NT2/D1 (cell line): ENCODE data around the gene CEP112.

ENCODE experiments used
- SUZ12 ChIP-seq: IDR thresholded peaks from 2 replicates; pipeline ENCODE4 v1.6.1; 2011; ENCODE audit not compliant: insufficient read length, insufficient read depth; ENCODE audit errors: extremely low read depth
- YY1 ChIP-seq: IDR thresholded peaks from 2 replicates; pipeline ENCODE4 v1.6.1; 2011; ENCODE audit not compliant: insufficient read length, insufficient read depth

GRCh38 chr17:65741710-65742109 is 450.2 kb downstream of the CEP112 start:
- TF ChIP-seq YY1 (no peak), SUZ12 (no peak)
